HG03439 (cell line): ENCODE measurements around the gene PRODH2.
"Not testable (repeated sequence)": the region's sequence is repeated elsewhere in the genome, so short reads cannot be mapped to it uniquely, and the experiment has no call there.

ENCODE experiments used
- ATAC-seq: cut with Tn5 transposase; IDR thresholded peaks from one replicate; pipeline ENCODE4 v1.9.1; 2021; ENCODE audit warnings: mild to moderate bottlenecking, moderate library complexity; ENCODE audit not compliant: unreplicated experiment

Gene PRODH2

GRCh38 chr19:35843676-35844481 is 31.2 kb upstream of the PRODH2 start:
- ATAC-seq = no peak

- no peak for ATAC-seq
Observed at GRCh38 chr19:35842666-35843272, 30.1 kb upstream of the PRODH2 start.

- no peak for ATAC-seq
Observed at GRCh38 chr19:35841961-35842595, 29.4 kb upstream of the PRODH2 start.

- not testable (repeated sequence) for ATAC-seq
Observed at GRCh38 chr19:35836096-35836495, 23.5 kb upstream of the PRODH2 start.

- ATAC-seq = no peak
Observed at GRCh38 chr19:35833972-35834371, 21.3 kb upstream of the PRODH2 start.

GRCh38 chr19:35832054-35832453 is 19.4 kb upstream of the PRODH2 start:
- ATAC-seq = no peak

GRCh38 chr19:35830986-35831385 is 18.3 kb upstream of the PRODH2 start:
- no peak for ATAC-seq

GRCh38 chr19:35828692-35829301 is 16.2 kb upstream of the PRODH2 start:
- no peak for ATAC-seq

- ATAC-seq = no peak
Observed at GRCh38 chr19:35824150-35824549, 11.5 kb upstream of the PRODH2 start.

- no peak for ATAC-seq
Observed at GRCh38 chr19:35822579-35822978, 9.9 kb upstream of the PRODH2 start.

- ATAC-seq = no peak
Observed at GRCh38 chr19:35818445-35818844, 5.8 kb upstream of the PRODH2 start.

GRCh38 chr19:35816846-35817245 is 4.2 kb upstream of the PRODH2 start:
- ATAC-seq = no peak

GRCh38 chr19:35816262-35816661 is 3.6 kb upstream of the PRODH2 start:
- ATAC-seq = no peak

GRCh38 chr19:35813043-35813890 is 622 bp upstream of the PRODH2 start:
- ATAC-seq = no peak

GRCh38 chr19:35811317-35812219 is 1.1 kb downstream of the PRODH2 start:
- ATAC-seq = no peak

GRCh38 chr19:35807633-35808032 is 5.0 kb downstream of the PRODH2 start:
- no peak for ATAC-seq

GRCh38 chr19:35806597-35806996 is 6.0 kb downstream of the PRODH2 start:
- ATAC-seq = no peak

GRCh38 chr19:35805526-35806102 is 7.0 kb downstream of the PRODH2 start:
- ATAC-seq = no peak

- ATAC-seq = no peak
Observed at GRCh38 chr19:35801828-35802227, 10.8 kb downstream of the PRODH2 start.
